ENCODE results near the gene HTR4. TPM values are rescaled to one million over a fixed set of nuclear protein-coding genes. Genes with fewer than 3 reads are reported as not detected.

The HTR4 gene
- total RNA-seq, 1 experiment from 2014 or later = not detected

DNA sequence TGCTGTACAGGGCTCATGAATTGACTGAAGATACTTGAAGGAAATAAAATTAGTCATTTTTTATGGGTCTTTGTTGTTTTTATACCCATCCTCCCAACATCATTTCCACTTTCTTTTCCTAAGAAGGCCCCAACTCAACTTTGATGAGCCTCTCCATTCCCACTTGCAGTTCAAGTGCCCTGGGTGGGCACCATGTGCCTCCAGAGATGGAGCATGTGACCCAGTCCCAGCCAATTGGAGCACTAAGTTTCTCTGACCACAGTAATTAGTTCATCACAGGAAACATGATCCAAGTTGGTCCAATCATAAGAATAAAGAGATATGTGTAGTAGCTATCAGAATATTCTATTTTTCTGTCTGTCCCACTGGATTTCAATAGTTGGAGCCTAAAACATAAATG is 46.9 kb downstream of the HTR4 start:
- peaks cover 20% of the 10 kb centered on the region for H3K27me3 Mint-ChIP-seq (ENCODE audit: unreplicated experiment)
- no peak overlapping the region for H3K27ac Mint-ChIP-seq (ENCODE audit: unreplicated experiment)
- CTCF ChIA-PET = no interaction called here
- H3K4me1 Mint-ChIP-seq (ENCODE audit: low read depth, unreplicated experiment) = no peaks in the 10 kb centered on the region
- no peaks in the 10 kb centered on the region for H3K36me3 Mint-ChIP-seq (ENCODE audit: insufficient read depth, unreplicated experiment)
- TF ChIP-seq, protein P1, sequence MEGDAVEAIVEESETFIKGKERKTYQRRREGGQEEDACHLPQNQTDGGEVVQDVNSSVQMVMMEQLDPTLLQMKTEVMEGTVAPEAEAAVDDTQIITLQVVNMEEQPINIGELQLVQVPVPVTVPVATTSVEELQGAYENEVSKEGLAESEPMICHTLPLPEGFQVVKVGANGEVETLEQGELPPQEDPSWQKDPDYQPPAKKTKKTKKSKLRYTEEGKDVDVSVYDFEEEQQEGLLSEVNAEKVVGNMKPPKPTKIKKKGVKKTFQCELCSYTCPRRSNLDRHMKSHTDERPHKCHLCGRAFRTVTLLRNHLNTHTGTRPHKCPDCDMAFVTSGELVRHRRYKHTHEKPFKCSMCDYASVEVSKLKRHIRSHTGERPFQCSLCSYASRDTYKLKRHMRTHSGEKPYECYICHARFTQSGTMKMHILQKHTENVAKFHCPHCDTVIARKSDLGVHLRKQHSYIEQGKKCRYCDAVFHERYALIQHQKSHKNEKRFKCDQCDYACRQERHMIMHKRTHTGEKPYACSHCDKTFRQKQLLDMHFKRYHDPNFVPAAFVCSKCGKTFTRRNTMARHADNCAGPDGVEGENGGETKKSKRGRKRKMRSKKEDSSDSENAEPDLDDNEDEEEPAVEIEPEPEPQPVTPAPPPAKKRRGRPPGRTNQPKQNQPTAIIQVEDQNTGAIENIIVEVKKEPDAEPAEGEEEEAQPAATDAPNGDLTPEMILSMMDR (IDR thresholded peaks at IDR 0.05; ENCODE audit: unreplicated experiment) = no peak
- no peak for DNase-seq
- intact Hi-C loops (cut with micrococcal nuclease; ENCODE audit: unreplicated experiment) = no loop called here
- BruUV-seq (replicated peaks) = no TSS peak
- H3K4me3 Mint-ChIP-seq (ENCODE audit: low read depth, unreplicated experiment) = no peak overlapping the region
- no peaks in the 10 kb centered on the region for H3K9me3 Mint-ChIP-seq (ENCODE audit: low read depth, unreplicated experiment)

DNA sequence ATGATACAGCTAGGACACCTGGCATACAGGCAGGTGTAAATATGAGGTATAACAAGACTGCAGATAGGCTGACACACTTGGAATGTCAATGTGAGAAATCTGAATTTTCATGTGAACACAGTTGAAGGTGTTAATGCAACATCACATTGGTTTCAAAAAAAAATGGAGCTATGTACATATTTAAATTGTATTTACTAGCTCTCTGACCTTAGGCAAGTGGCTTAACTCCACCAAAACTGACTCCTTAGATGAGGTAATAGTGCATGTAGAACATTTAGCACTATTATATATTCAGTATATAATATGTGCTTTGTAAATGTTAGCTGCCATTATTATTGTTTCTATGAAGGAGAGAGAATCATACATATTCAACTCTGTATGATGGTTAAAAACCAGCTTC is 48.0 kb downstream of the HTR4 start:
- Mint-ChIP-seq H3K9me3 (ENCODE audit: low read depth, unreplicated experiment) (no peaks in the 10 kb centered on the region), H3K36me3 (ENCODE audit: insufficient read depth, unreplicated experiment) (no peaks in the 10 kb centered on the region), H3K4me3 (ENCODE audit: low read depth, unreplicated experiment) (no peak overlapping the region), H3K27me3 (ENCODE audit: unreplicated experiment) (peaks cover 20% of the 10 kb centered on the region), H3K27ac (ENCODE audit: unreplicated experiment) (no peak overlapping the region), H3K4me1 (ENCODE audit: low read depth, unreplicated experiment) (no peaks in the 10 kb centered on the region)
- no peak for DNase-seq
- CTCF ChIA-PET = no interaction called here
- no TSS peak for BruUV-seq (replicated peaks)
- TF ChIP-seq, protein P1 (IDR thresholded peaks at IDR 0.05; ENCODE audit: unreplicated experiment) = no peak
- intact Hi-C loops (cut with micrococcal nuclease; ENCODE audit: unreplicated experiment) = no loop called here

DNA sequence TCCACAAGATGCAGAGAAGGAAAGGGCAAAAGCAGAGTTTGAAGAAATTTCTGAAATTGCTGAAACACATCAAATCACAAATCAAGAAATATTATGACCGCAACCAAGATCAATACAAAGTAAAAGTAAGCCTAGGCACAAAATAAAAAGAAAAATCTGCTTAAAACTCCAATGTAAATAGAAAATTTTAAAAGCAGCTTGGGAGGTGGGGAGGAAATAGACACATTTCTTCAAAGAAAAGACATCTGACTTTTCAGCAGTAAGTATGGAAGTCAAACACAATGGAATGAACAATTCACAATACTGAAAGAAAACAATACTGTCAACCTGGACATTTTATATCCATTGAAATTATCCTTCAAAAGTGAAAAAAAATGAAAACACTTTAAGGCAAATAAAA is 55.1 kb downstream of the HTR4 start:
- Mint-ChIP-seq H3K9me3 (ENCODE audit: low read depth, unreplicated experiment) (peaks cover 7% of the 10 kb centered on the region), H3K4me1 (ENCODE audit: low read depth, unreplicated experiment) (no peaks in the 10 kb centered on the region), H3K4me3 (ENCODE audit: low read depth, unreplicated experiment) (no peak overlapping the region), H3K27me3 (ENCODE audit: unreplicated experiment) (peaks cover 31% of the 10 kb centered on the region), H3K27ac (ENCODE audit: unreplicated experiment) (no peak overlapping the region), H3K36me3 (ENCODE audit: insufficient read depth, unreplicated experiment) (no peaks in the 10 kb centered on the region)
- DNase-seq = no peak
- CTCF ChIA-PET = no interaction called here
- TF ChIP-seq, protein P1 (IDR thresholded peaks at IDR 0.05; ENCODE audit: unreplicated experiment) = no peak
- intact Hi-C loops (cut with micrococcal nuclease; ENCODE audit: unreplicated experiment) = no loop called here
- BruUV-seq (replicated peaks) = no TSS peak

DNA sequence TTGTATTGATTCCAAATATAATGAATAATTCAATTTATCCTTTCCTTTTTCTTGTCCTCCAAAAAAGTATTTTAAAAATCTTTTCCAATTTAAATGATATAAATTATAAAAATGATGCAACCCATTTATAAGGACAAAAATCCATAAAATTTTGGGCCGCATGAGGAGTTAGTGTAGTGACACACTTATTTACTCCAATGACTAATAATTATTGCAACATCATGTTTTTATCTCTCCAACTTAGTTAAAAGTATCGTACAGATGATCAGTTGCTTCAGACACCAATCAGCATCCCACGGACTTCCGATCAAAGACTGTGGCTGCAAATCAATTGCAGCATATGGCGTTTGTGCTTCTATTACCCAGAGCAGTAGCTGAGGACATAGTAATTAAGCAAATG is 58.6 kb downstream of the HTR4 start:
- Mint-ChIP-seq H3K27me3 (ENCODE audit: unreplicated experiment) (peaks cover 47% of the 10 kb centered on the region), H3K36me3 (ENCODE audit: insufficient read depth, unreplicated experiment) (no peaks in the 10 kb centered on the region), H3K9me3 (ENCODE audit: low read depth, unreplicated experiment) (peaks cover 7% of the 10 kb centered on the region), H3K4me3 (ENCODE audit: low read depth, unreplicated experiment) (no peak overlapping the region), H3K4me1 (ENCODE audit: low read depth, unreplicated experiment) (no peaks in the 10 kb centered on the region), H3K27ac (ENCODE audit: unreplicated experiment) (no peak overlapping the region)
- intact Hi-C loops (cut with micrococcal nuclease; ENCODE audit: unreplicated experiment) = no loop called here
- BruUV-seq (replicated peaks) = no TSS peak
- CTCF ChIA-PET = no interaction called here
- TF ChIP-seq, protein P1 (IDR thresholded peaks at IDR 0.05; ENCODE audit: unreplicated experiment) = no peak
- no peak for DNase-seq

DNA sequence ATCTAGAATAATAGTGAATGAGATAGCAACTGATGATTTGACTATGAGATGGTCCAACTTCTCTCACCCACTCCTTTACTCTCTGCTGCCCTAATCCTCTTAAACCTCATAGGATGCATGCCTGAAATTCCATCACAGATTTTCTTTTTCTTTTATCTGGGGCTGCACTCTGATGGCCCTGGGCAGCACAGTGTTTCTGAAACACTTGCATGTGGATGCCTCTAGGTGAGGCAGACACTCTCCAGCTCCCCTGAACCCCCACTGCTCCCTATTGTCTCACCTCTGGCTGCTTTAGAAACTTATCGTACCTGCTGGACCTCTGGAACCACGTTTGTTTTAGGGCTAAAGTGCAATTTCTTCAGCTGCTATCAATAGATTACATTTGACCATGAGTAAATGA is 67.5 kb downstream of the HTR4 start:
- H3K27me3 Mint-ChIP-seq (ENCODE audit: unreplicated experiment) = peaks cover 61% of the 10 kb centered on the region

More for the DNA sequence above, 67.5 kb downstream of the HTR4 start:
- Mint-ChIP-seq H3K4me3 (ENCODE audit: low read depth, unreplicated experiment) (no peak overlapping the region), H3K4me1 (ENCODE audit: low read depth, unreplicated experiment) (no peaks in the 10 kb centered on the region), H3K27ac (ENCODE audit: unreplicated experiment) (no peak overlapping the region), H3K36me3 (ENCODE audit: insufficient read depth, unreplicated experiment) (no peaks in the 10 kb centered on the region), H3K9me3 (ENCODE audit: low read depth, unreplicated experiment) (no peaks in the 10 kb centered on the region)
- BruUV-seq (replicated peaks) = no TSS peak
- CTCF ChIA-PET = no interaction called here
- TF ChIP-seq, protein P1 (IDR thresholded peaks at IDR 0.05; ENCODE audit: unreplicated experiment) = no peak
- no peak for DNase-seq
- intact Hi-C loops (cut with micrococcal nuclease; ENCODE audit: unreplicated experiment) = no loop called here

All from Calu3 (cell line).